Smooth muscle cell of the pulmonary artery (primary cell): ENCODE data around the gene DPRX. TPM values are rescaled to one million over a fixed set of nuclear protein-coding genes. Genes with fewer than 3 reads are reported as not detected.

ENCODE experiments used
- total RNA-seq: library from RNA; depleted of rRNA; stranded (reverse); fragments of >200 nt; gene quantifications from 2 replicates; pipeline ENCODE4 v1.2.3, GENCODE V29; 2014

Gene DPRX
- total RNA-seq, result not detected in 2 replicates

GRCh38 chr19:53631949-53632407, at the start of gene DPRX:
TSS of gene DPRX (plus strand) at chr19:53631999. CDS start at chr19:53632107, 108 bp downstream.

Other genes with a start within 250 kb of the DPRX start
- gene ZNF765, start 236.8 kb upstream of the DPRX start, total RNA-seq, result 13.0 and 13.2 TPM in 2 replicates
- 10.0 and 12.1 TPM in 2 replicates for gene ZNF761, start 200.0 kb upstream of the DPRX start, total RNA-seq
- gene ZNF813, start 164.3 kb upstream of the DPRX start, total RNA-seq, result 2.7 and 3.6 TPM in 2 replicates
- gene ZNF331, start 93.9 kb upstream of the DPRX start, total RNA-seq, result 11.6 and 12.6 TPM in 2 replicates
- not detected in 2 replicates for gene NLRP12, start 192.3 kb downstream of the DPRX start, total RNA-seq
- 24.2 and 42.8 TPM in 2 replicates for gene MYADM, start 235.9 kb downstream of the DPRX start, total RNA-seq